ENCODE measurements around the gene GTSE1.

- TF ChIP-seq, protein P1, sequence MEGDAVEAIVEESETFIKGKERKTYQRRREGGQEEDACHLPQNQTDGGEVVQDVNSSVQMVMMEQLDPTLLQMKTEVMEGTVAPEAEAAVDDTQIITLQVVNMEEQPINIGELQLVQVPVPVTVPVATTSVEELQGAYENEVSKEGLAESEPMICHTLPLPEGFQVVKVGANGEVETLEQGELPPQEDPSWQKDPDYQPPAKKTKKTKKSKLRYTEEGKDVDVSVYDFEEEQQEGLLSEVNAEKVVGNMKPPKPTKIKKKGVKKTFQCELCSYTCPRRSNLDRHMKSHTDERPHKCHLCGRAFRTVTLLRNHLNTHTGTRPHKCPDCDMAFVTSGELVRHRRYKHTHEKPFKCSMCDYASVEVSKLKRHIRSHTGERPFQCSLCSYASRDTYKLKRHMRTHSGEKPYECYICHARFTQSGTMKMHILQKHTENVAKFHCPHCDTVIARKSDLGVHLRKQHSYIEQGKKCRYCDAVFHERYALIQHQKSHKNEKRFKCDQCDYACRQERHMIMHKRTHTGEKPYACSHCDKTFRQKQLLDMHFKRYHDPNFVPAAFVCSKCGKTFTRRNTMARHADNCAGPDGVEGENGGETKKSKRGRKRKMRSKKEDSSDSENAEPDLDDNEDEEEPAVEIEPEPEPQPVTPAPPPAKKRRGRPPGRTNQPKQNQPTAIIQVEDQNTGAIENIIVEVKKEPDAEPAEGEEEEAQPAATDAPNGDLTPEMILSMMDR (conservative IDR thresholded peaks at IDR 0.05), result no peak
- no peak for TF ChIP-seq EZH2 (IDR thresholded peaks at IDR 0.05; ENCODE audit: low read depth)
Observed at GRCh38 chr22:46360097-46360496, 63.4 kb downstream of the GTSE1 start.
